SK-N-SH (cell line): ENCODE measurements around the gene RFPL2. TPM values are rescaled to one million over a fixed set of nuclear protein-coding genes. Genes with fewer than 3 reads are reported as not detected.

Source experiments
- CTCF ChIA-PET: fragments of 300-600, 350-600 bp; formaldehyde crosslinking; extraction: SDS; loops from one replicate; lab custom pipeline; 2021; lab: Yijun Ruan, JAX
- POLR2A ChIA-PET: fragments of 350-600 bp; sonication (Branson Sonifier 250); formaldehyde crosslinking; extraction: SDS; loops from one replicate; lab custom pipeline; 2020; ENCODE audit warnings: antibody characterized with exemption, inconsistent platforms; lab: Yijun Ruan, JAX
- DNase-seq: peaks from one replicate; pipeline ENCODE4 v3.0.0; 2012
- H2AFZ ChIP-seq: fragments of 200-600 bp; sonication (generic); 2 replicates; pipeline ENCODE4 v1.8.1; 2016; ENCODE audit warnings: antibody characterized with exemption, mild to moderate bottlenecking, low read depth
- H3F3A ChIP-seq: fragments of 200-600 bp; sonication (generic); replicated peaks from 2 replicates; pipeline ENCODE3; 2016; ENCODE audit warnings: antibody characterized with exemption, mild to moderate bottlenecking; ENCODE audit not compliant: insufficient read depth
- H3K27ac ChIP-seq, 2 experiments: fragments of 200-500 bp in 1 of 2; fragments of 200-600 bp in 1 of 2; sonication (Bioruptor generic) in 1 of 2; sonication (generic), shearing (Covaris generic) in 1 of 2; 2 replicates each; pipeline versions ENCODE4 v1.5.1 to v1.6.1; 2014 to 2016; ENCODE audit warnings: low read depth in 2 of 2, inconsistent platforms in 1 of 2, low read length in 1 of 2, mild to moderate bottlenecking in 1 of 2, mixed read lengths in 1 of 2
- H3K27me3 ChIP-seq: fragments of 200-600 bp; sonication (generic), shearing (Covaris generic); 2 replicates; pipeline ENCODE4 v1.6.1; 2016; ENCODE audit warnings: mixed run types; ENCODE audit not compliant: insufficient read depth
- H3K36me3 ChIP-seq, 2 experiments: fragments of 200-500 bp in 1 of 2; fragments of 200-600 bp in 1 of 2; sonication (Bioruptor generic) in 1 of 2; sonication (generic) in 1 of 2; replicated peaks in 1 of 2; 2 replicates each; pipeline versions ENCODE3 to v1.5.1; 2014 to 2016; ENCODE audit warnings: low read length in 1 of 2, mild to moderate bottlenecking in 1 of 2; ENCODE audit not compliant: insufficient read depth in 2 of 2, control insufficient read depth in 1 of 2
- H3K4me1 ChIP-seq, 2 experiments: fragments of 200-500 bp in 1 of 2; fragments of 200-600 bp in 1 of 2; sonication (Bioruptor generic) in 1 of 2; sonication (generic), shearing (Covaris generic) in 1 of 2; 2 replicates each; pipeline versions ENCODE4 v1.5.1 to v1.6.1; 2014 to 2016; ENCODE audit warnings: low read depth in 1 of 2, low read length in 1 of 2, mixed run types in 1 of 2; ENCODE audit not compliant: insufficient read depth in 2 of 2, control insufficient read depth in 1 of 2
- H3K4me2 ChIP-seq: fragments of 200-600 bp; sonication (generic), shearing (Covaris generic); 2 replicates; pipeline ENCODE4 v1.6.1; 2017; ENCODE audit warnings: mixed run types
- H3K4me3 ChIP-seq, 2 experiments: fragments of 200-500 bp in 1 of 2; fragments of 200-600 bp in 1 of 2; sonication (Bioruptor generic) in 1 of 2; sonication (generic), shearing (Covaris generic) in 1 of 2; 2 replicates each; pipeline versions ENCODE4 v1.5.1 to v1.8.1; 2014 to 2016; ENCODE audit warnings: low read depth in 2 of 2, inconsistent platforms in 1 of 2, low read length in 1 of 2, mild to moderate bottlenecking in 1 of 2, mixed read lengths in 1 of 2, moderate library complexity in 1 of 2
- H3K79me2 ChIP-seq: fragments of 200-600 bp; sonication (generic); 2 replicates; pipeline ENCODE4 v1.8.1; 2017; ENCODE audit warnings: mild to moderate bottlenecking; ENCODE audit not compliant: insufficient read depth
- H3K9ac ChIP-seq: fragments of 200-600 bp; sonication (generic); 2 replicates; pipeline ENCODE4 v1.6.1; 2017; ENCODE audit warnings: mixed run types
- H3K9me2 ChIP-seq: fragments of 200-600 bp; sonication (generic); 2 replicates; pipeline ENCODE4 v1.6.1; 2017; ENCODE audit warnings: mixed run types
- H3K9me3 ChIP-seq: fragments of 200-600 bp; sonication (generic); 2 replicates; pipeline ENCODE4 v1.6.1; 2017; ENCODE audit warnings: mixed run types, mild to moderate bottlenecking, moderate library complexity
- H4K20me1 ChIP-seq: fragments of 200-600 bp; sonication (generic); 2 replicates; pipeline ENCODE4 v1.6.1; 2017; ENCODE audit warnings: mild to moderate bottlenecking, mixed run types; ENCODE audit not compliant: insufficient read depth
- EP300 ChIP-seq, 2 experiments: IDR thresholded peaks; 2 replicates each; pipeline versions ENCODE4 v1.4.0 to v1.6.1; 2012; ENCODE audit warnings: borderline replicate concordance in 1 of 2, low read depth in 1 of 2, low read length in 1 of 2
- EZH2phosphoT487 ChIP-seq: fragments of 200-600 bp; sonication (generic); IDR thresholded peaks from 2 replicates; pipeline ENCODE4 v1.6.1; 2017; ENCODE audit warnings: low read depth, mixed run types, mild to moderate bottlenecking, antibody characterized with exemption, moderate library complexity, borderline replicate concordance
- FOSL2 ChIP-seq: IDR thresholded peaks from 2 replicates; pipeline ENCODE4 v1.4.0; 2012; ENCODE audit warnings: low read depth, mild to moderate bottlenecking, moderate library complexity, borderline replicate concordance
- FOXM1 ChIP-seq: IDR thresholded peaks from 2 replicates; pipeline ENCODE4 v1.4.0; 2012; ENCODE audit warnings: low read depth, mild to moderate bottlenecking
- GATA2 ChIP-seq: sonication (generic); formaldehyde crosslinking; IDR thresholded peaks from 2 replicates; pipeline ENCODE4 v1.5.0; 2020; ENCODE audit warnings: mild to moderate bottlenecking, missing genetic modification reagents
- MXI1 ChIP-seq: IDR thresholded peaks from 2 replicates; pipeline ENCODE4 v1.6.1; 2012; ENCODE audit warnings: mild to moderate bottlenecking, low read depth, low read length, improper control_type of control experiment
- NFIC ChIP-seq: IDR thresholded peaks from 2 replicates; pipeline ENCODE4 v1.4.0; 2012; ENCODE audit warnings: borderline replicate concordance
- NRF1 ChIP-seq: IDR thresholded peaks from 2 replicates; pipeline ENCODE4 v1.6.1; 2012; ENCODE audit warnings: low read depth, mild to moderate bottlenecking, low read length
- RAD21 ChIP-seq: IDR thresholded peaks from 2 replicates; pipeline ENCODE4 v1.6.1; 2012; ENCODE audit warnings: mild to moderate bottlenecking, low read length
- REST ChIP-seq: IDR thresholded peaks from 2 replicates; pipeline ENCODE4 v1.6.1; 2012; ENCODE audit warnings: mild to moderate bottlenecking, low read depth, low read length, moderate library complexity
- RFX5 ChIP-seq: IDR thresholded peaks from 2 replicates; pipeline ENCODE4 v1.6.1; 2012; ENCODE audit warnings: mild to moderate bottlenecking, improper control_type of control experiment, low read length
- RXRA ChIP-seq: IDR thresholded peaks from 2 replicates; pipeline ENCODE4 v1.4.0; 2012; ENCODE audit warnings: low read depth, mild to moderate bottlenecking, borderline replicate concordance
- SIN3A ChIP-seq: IDR thresholded peaks from 2 replicates; pipeline ENCODE4 v1.6.1; 2012; ENCODE audit warnings: low read depth, mild to moderate bottlenecking, low read length, moderate library complexity, borderline replicate concordance
- TEAD4 ChIP-seq: IDR thresholded peaks from 2 replicates; pipeline ENCODE4 v1.4.0; 2012; ENCODE audit warnings: mild to moderate bottlenecking, borderline replicate concordance; ENCODE audit not compliant: insufficient read depth
- USF1 ChIP-seq: IDR thresholded peaks from 2 replicates; pipeline ENCODE4 v1.4.0; 2012; ENCODE audit warnings: low read depth, borderline replicate concordance
- USF2 ChIP-seq: fragments of 150-350 bp; IDR thresholded peaks from 2 replicates; pipeline ENCODE4 v1.6.1; 2017; ENCODE audit warnings: antibody characterized with exemption, low read length, low read depth, borderline replicate concordance
- YY1 ChIP-seq: IDR thresholded peaks from 2 replicates; pipeline ENCODE4 v1.4.0; 2012; ENCODE audit warnings: low read depth, mild to moderate bottlenecking
- WGBS: methylation state at CpG from one replicate; pipeline ENCODE4 v1.1.6; 2017; ENCODE audit warnings: low lambda C conversion rate; 5-methylcytosine and 5-hydroxymethylcytosine counted together
- polyA plus RNA-seq, 3 experiments: library from polyadenylated mRNA; depleted of rRNA; stranded (reverse); fragments of >200 nt; gene quantifications; 2 replicates each; pipeline ENCODE4 v1.2.3, GENCODE V29; 2012
- TF ChIP-seq, protein P1 (sequence below): IDR thresholded peaks from 2 replicates; pipeline ENCODE4 v1.4.0; 2012; ENCODE audit warnings: low read depth

RFPL2 gene
- polyA plus RNA-seq, 1 of the 3 experiments (the other 2 are of a cell fraction) = 0.05 TPM

- CTCF ChIA-PET = no interaction called here
- no peak overlapping the region for H3K4me3 ChIP-seq
- H3K9me3 ChIP-seq = no peaks in the 10 kb centered on the region
- H3K27ac ChIP-seq = no peak overlapping the region
- WGBS = 76% methylated on average over 11 of the region's 11 CpGs
- H2AFZ ChIP-seq = no peak overlapping the region
- no peak overlapping the region for H3K4me2 ChIP-seq
- no peaks in the 10 kb centered on the region for H4K20me1 ChIP-seq
- no peaks in the 10 kb centered on the region for H3F3A ChIP-seq
- H3K36me3 ChIP-seq = no peaks in the 10 kb centered on the region
- no peaks in the 10 kb centered on the region for H3K9me2 ChIP-seq
- H3K4me1 ChIP-seq = peaks cover 0 to 3% of the 10 kb centered on the region in 2 experiments; a peak in 1 of 4 replicates
- H3K9ac ChIP-seq = no peak overlapping the region
- no peak for DNase-seq
- no peak for TF ChIP-seq FOXM1
- TF ChIP-seq YY1 = no peak
- TF ChIP-seq RFX5 = no peak
- TF ChIP-seq EP300 (IDR thresholded peaks at IDR 0.05; ENCODE audit: borderline replicate concordance in 1 of 2, low read depth in 1 of 2, low read length in 1 of 2) = no peak
- no peak for TF ChIP-seq RXRA
- no peak for TF ChIP-seq FOSL2
- POLR2A ChIA-PET = interaction anchor here (0.7 kb wide), 1 partner anchor 30 kb away, joined by 9 read pairs; the partner anchor contains the start of gene RFPL2
- H3K79me2 ChIP-seq = no peaks in the 10 kb centered on the region
- peaks cover 12% of the 10 kb centered on the region; the same call in 1 of the 2 replicates for H3K27me3 ChIP-seq
These were observed 29.8 kb downstream of the RFPL2 start for GRCh38 chr22:32175115-32175514.

DNA sequence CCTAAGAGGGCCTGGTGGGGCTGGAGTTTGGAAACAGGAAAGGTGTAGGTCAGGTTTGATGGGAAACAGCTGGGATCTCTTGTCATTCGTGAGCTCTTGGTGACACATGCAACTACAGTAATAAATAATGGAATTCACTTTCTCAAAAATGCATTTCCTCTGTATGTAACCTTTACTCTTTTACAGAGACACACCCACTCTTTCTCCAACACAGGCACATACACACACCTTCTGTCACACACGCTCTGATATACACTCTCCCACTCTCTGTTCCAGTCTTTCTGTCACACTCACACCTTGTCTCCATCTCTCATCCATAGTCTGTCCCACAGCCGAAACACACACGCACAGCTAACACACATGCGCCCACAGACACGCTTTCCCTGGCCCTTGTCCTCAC is 39.2 kb downstream of the RFPL2 start:
- no peaks in the 10 kb centered on the region for H4K20me1 ChIP-seq
- POLR2A ChIA-PET = no interaction called here
- no peaks in the 10 kb centered on the region for H3K36me3 ChIP-seq
- CTCF ChIA-PET = interaction anchor here (2.1 to 3.1 kb wide), 2 partner anchors 36 to 100 kb away, joined by 5 to 14 read pairs; no protein-coding TSS in a partner anchor
- H3K9me2 ChIP-seq = no peaks in the 10 kb centered on the region
- no peaks in the 10 kb centered on the region for H3K27me3 ChIP-seq
- no peaks in the 10 kb centered on the region for H3K9me3 ChIP-seq
- no peaks in the 10 kb centered on the region for H3K79me2 ChIP-seq
- H3K9ac ChIP-seq = no peak overlapping the region
- H2AFZ ChIP-seq = no peak overlapping the region
- 44% methylated on average over 6 of the region's 6 CpGs for WGBS
- no peak overlapping the region for H3K27ac ChIP-seq
- TF ChIP-seq SIN3A (no peak), RAD21 (no peak), NRF1 (no peak), RFX5 (no peak), GATA2 (no peak), RXRA (no peak), EZH2phosphoT487 (no peak), TEAD4 (no peak), NFIC (no peak), USF1 (no peak), YY1 (no peak), MXI1 (no peak), REST (no peak), USF2 (no peak)
- TF ChIP-seq, protein P1, sequence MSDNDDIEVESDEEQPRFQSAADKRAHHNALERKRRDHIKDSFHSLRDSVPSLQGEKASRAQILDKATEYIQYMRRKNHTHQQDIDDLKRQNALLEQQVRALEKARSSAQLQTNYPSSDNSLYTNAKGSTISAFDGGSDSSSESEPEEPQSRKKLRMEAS = no peak
- no peak overlapping the region for H3K4me3 ChIP-seq
- H3K4me1 ChIP-seq = no peaks in the 10 kb centered on the region
- H3K4me2 ChIP-seq = no peak overlapping the region
- no peaks in the 10 kb centered on the region for H3F3A ChIP-seq
- DNase-seq = no peak
